WTC11 (cell line): ENCODE measurements around the gene FGF22. TPM values are rescaled to one million over a fixed set of nuclear protein-coding genes. Genes with fewer than 3 reads are reported as not detected.

Experiments
- ATAC-seq: fragments of 200-7000 bp; cut with Tn5 transposase; 2 replicates; pipeline ENCODE4 v1.10.0; 2021; ENCODE audit warnings: mild to moderate bottlenecking, moderate library complexity
- CTCF ChIA-PET: fragments of 300-600 bp; sonication (Branson Sonifier 250); formaldehyde crosslinking; loops from one replicate; lab custom pipeline; 2021; ENCODE audit warnings: antibody characterized with exemption; lab: Charles Lee
- POLR2A ChIA-PET: fragments of 350-600 bp; sonication (Branson Sonifier 250); formaldehyde crosslinking; loops from one replicate; lab custom pipeline; 2021; ENCODE audit warnings: antibody characterized with exemption; lab: Charles Lee
- DNase-seq: peaks from one replicate; pipeline ENCODE4 v3.0.0; 2021; ENCODE audit warnings: low spot score
- H3K27ac Mint-ChIP-seq: 2 replicates; pipeline ENCODE4 v1.8.0; 2021; ENCODE audit warnings: mixed read lengths
- H3K27me3 Mint-ChIP-seq: 2 replicates; pipeline ENCODE4 v1.8.0; 2021; ENCODE audit warnings: low read depth, mild to moderate bottlenecking, moderate library complexity, mixed read lengths
- H3K36me3 Mint-ChIP-seq: 2 replicates; pipeline ENCODE4 v1.8.0; 2021; ENCODE audit warnings: mixed read lengths
- H3K4me1 Mint-ChIP-seq: 2 replicates; pipeline ENCODE4 v1.8.0; 2022; ENCODE audit warnings: mixed read lengths
- H3K4me3 Mint-ChIP-seq: 2 replicates; pipeline ENCODE4 v1.8.0; 2021; ENCODE audit warnings: mild to moderate bottlenecking, moderate library complexity, mixed read lengths
- H3K9me3 Mint-ChIP-seq: 2 replicates; pipeline ENCODE4 v1.8.0; 2021; ENCODE audit warnings: mixed read lengths
- ATF1 ChIP-seq: sonication (generic); formaldehyde crosslinking; IDR thresholded peaks from 2 replicates; pipeline ENCODE4 v1.8.1; 2023; ENCODE audit warnings: mild to moderate bottlenecking, moderate library complexity, missing genetic modification reagents
- ATF6 ChIP-seq: sonication (generic); formaldehyde crosslinking; IDR thresholded peaks from 2 replicates; pipeline ENCODE4 v1.8.1; 2023; ENCODE audit warnings: mild to moderate bottlenecking, missing genetic modification reagents
- CDX4 ChIP-seq: fragments of 250-450 bp; sonication (Bioruptor Pico); IDR thresholded peaks from 2 replicates; pipeline ENCODE4 v1.9.0; 2021; ENCODE audit warnings: moderate library complexity, mild to moderate bottlenecking, inconsistent platforms, borderline replicate concordance
- CREM ChIP-seq: sonication (generic); formaldehyde crosslinking; IDR thresholded peaks from 2 replicates; pipeline ENCODE4 v1.8.1; 2022; ENCODE audit warnings: mild to moderate bottlenecking, missing genetic modification reagents, moderate library complexity
- FOXP1 ChIP-seq: sonication (generic); formaldehyde crosslinking; IDR thresholded peaks from 2 replicates; pipeline ENCODE4 v1.8.0; 2022; ENCODE audit warnings: missing genetic modification reagents, mild to moderate bottlenecking, moderate library complexity, borderline replicate concordance
- GTF2I ChIP-seq: fragments of 250-450 bp; sonication (Bioruptor Pico); conservative IDR thresholded peaks from 2 replicates; pipeline ENCODE4 v1.4.0; 2021; ENCODE audit warnings: mild to moderate bottlenecking
- HMGA2 ChIP-seq: fragments of 250-450 bp; sonication (Bioruptor Pico); IDR thresholded peaks from 2 replicates; pipeline ENCODE4 v1.4.0; 2021; ENCODE audit warnings: mild to moderate bottlenecking, moderate library complexity
- IRF1 ChIP-seq: sonication (generic); formaldehyde crosslinking; IDR thresholded peaks from 2 replicates; pipeline ENCODE4 v1.8.0; 2023; ENCODE audit warnings: missing genetic modification reagents
- JAZF1 ChIP-seq: fragments of 250-450 bp; sonication (Bioruptor Pico); IDR thresholded peaks from 2 replicates; pipeline ENCODE4 v1.9.0; 2021; ENCODE audit warnings: moderate library complexity, mild to moderate bottlenecking, inconsistent platforms
- KAT7 ChIP-seq: sonication (generic); formaldehyde crosslinking; IDR thresholded peaks from 2 replicates; pipeline ENCODE4 v1.8.1; 2023; ENCODE audit warnings: missing genetic modification reagents, mild to moderate bottlenecking, borderline replicate concordance
- SMAD3 ChIP-seq: sonication (generic); formaldehyde crosslinking; IDR thresholded peaks from 2 replicates; pipeline ENCODE4 v1.8.0; 2022; ENCODE audit warnings: missing genetic modification reagents, mild to moderate bottlenecking, borderline replicate concordance
- SMAD4 ChIP-seq: sonication (generic); formaldehyde crosslinking; IDR thresholded peaks from 2 replicates; pipeline ENCODE4 v1.8.0; 2022; ENCODE audit warnings: mild to moderate bottlenecking, missing genetic modification reagents
- ZNF121 ChIP-seq: sonication (generic); formaldehyde crosslinking; IDR thresholded peaks from 2 replicates; pipeline ENCODE4 v1.8.0; 2023; ENCODE audit warnings: missing genetic modification reagents
- ZNF263 ChIP-seq: sonication (generic); formaldehyde crosslinking; IDR thresholded peaks from 2 replicates; pipeline ENCODE4 v1.8.1; 2022; ENCODE audit warnings: low read depth, mild to moderate bottlenecking, moderate library complexity, missing genetic modification reagents
- ZNF416 ChIP-seq: fragments of 250-450 bp; sonication (Bioruptor Pico); IDR thresholded peaks from 2 replicates; pipeline ENCODE4 v1.9.0; 2021; ENCODE audit warnings: mild to moderate bottlenecking, inconsistent platforms
- ZNF671 ChIP-seq: fragments of 250-450 bp; sonication (Bioruptor Pico); IDR thresholded peaks from 2 replicates; pipeline ENCODE4 v1.8.0; 2021; ENCODE audit warnings: mild to moderate bottlenecking
- total RNA-seq: library from RNA; stranded (reverse); gene quantifications from 3 replicates; pipeline ENCODE4 v1.2.3, GENCODE V29; 2021
- TF ChIP-seq, protein P1 (sequence below): sonication (generic); formaldehyde crosslinking; conservative IDR thresholded peaks from 2 replicates; pipeline ENCODE4 v1.8.1; 2023; ENCODE audit warnings: mild to moderate bottlenecking, low read depth, missing genetic modification reagents, moderate library complexity

Gene FGF22
- total RNA-seq, 1 experiment from 2014 or later: 1.6 TPM

DNA sequence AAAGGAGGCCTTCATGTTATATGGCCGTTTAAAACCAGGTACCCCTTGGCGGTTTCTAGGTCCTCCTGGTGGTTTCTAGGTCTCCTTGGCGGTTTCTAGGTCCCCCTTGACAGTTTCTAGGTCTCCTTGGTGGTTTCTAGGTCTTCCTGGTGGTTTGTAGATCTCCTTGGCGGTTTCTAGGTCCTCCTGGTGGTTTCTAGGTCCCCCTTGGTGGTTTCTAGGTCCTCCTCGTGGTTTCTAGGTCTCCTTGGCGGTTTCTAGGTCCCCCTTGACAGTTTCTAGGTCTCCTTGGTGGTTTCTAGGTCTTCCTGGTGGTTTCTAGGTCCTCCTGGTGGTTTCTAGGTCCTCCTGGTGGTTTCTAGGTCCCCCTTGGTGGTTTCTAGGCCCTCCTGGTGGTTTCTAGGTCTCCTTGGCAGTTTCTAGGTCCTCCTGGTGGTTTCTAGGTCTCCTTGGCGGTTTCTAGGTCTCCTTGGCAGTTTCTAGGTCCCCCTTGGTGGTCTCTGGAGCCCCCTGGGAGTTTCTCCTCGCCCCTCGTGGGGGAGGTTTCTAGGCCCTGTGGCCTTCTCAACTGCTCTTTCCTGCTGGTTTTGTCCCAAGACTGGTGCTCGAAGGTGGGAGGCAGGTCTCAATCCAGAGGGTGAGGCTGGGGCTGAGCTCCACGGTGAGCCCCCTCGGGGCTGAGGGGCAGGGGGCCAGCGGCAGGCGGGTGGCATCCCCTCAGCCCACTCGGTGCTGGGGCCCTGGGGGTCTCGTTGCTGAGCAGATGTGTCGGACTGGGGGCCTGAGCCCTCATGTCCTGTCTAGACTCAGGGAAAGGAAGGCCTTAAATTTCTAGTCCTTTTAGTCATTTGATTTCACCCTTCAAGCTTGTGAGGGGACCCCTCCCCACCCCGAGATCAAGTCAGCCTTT lies 42.0 kb upstream of the FGF22 start:
- H3K9me3 Mint-ChIP-seq: peaks cover 15% of the 10 kb centered on the region
- peaks cover 20% of the 10 kb centered on the region for H3K27me3 Mint-ChIP-seq
- H3K4me3 Mint-ChIP-seq: no peak overlapping the region
- TF ChIP-seq ATF6 (CRISPR knock-in tag) (no peak), ZNF263 (CRISPR knock-in tag) (no peak), HMGA2 (CRISPR knock-in tag) (no peak), SMAD4 (CRISPR knock-in tag) (no peak)
- no peak for DNase-seq
- H3K27ac Mint-ChIP-seq: no peak overlapping the region
- ChIA-PET POLR2A (no interaction called here), CTCF (no interaction called here)
- ATAC-seq: no peak
- peaks cover 9% of the 10 kb centered on the region; the same call in 1 of the 2 replicates for H3K36me3 Mint-ChIP-seq
- no peaks in the 10 kb centered on the region for H3K4me1 Mint-ChIP-seq

DNA sequence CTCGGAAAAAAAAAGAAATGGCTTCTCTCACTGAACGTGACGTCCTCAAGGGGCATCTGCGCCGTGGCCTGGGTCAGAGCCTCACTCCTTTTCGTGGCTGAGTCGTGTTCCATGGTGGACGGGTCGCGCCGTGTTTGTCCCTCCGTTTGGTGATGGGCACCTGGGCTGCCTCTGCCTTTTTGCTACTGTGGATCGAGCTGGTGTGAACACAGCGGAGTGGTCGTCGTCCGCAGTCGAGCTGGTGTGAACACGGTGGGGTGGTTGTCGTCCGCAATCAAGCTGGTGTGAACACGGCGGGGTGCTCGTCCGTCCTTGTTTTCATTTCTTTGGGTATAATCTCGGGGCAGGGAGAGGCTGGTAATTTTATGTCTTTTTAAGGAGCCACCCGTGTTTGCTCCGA lies 38.4 kb upstream of the FGF22 start:
- H3K9me3 Mint-ChIP-seq: peaks cover 19% of the 10 kb centered on the region
- H3K36me3 Mint-ChIP-seq: peaks cover 9% of the 10 kb centered on the region; the same call in 1 of the 2 replicates
- no peak overlapping the region for H3K4me3 Mint-ChIP-seq
- peaks cover 9% of the 10 kb centered on the region for H3K27me3 Mint-ChIP-seq
- no peak overlapping the region for H3K27ac Mint-ChIP-seq
- ChIA-PET POLR2A (no interaction called here), CTCF (no interaction called here)
- no peak for DNase-seq
- H3K4me1 Mint-ChIP-seq: no peaks in the 10 kb centered on the region
- no peak for ATAC-seq
- TF ChIP-seq FOXP1 (CRISPR knock-in tag) (no peak), CREM (no peak), GTF2I (CRISPR knock-in tag) (no peak), ZNF671 (CRISPR knock-in tag) (no peak), ZNF416 (CRISPR knock-in tag) (no peak), ATF1 (no peak), SMAD3 (CRISPR knock-in tag) (no peak), JAZF1 (CRISPR knock-in tag) (no peak), CDX4 (CRISPR knock-in tag) (no peak), KAT7 (no peak), ZNF121 (CRISPR knock-in tag) (no peak), IRF1 (no peak)

DNA sequence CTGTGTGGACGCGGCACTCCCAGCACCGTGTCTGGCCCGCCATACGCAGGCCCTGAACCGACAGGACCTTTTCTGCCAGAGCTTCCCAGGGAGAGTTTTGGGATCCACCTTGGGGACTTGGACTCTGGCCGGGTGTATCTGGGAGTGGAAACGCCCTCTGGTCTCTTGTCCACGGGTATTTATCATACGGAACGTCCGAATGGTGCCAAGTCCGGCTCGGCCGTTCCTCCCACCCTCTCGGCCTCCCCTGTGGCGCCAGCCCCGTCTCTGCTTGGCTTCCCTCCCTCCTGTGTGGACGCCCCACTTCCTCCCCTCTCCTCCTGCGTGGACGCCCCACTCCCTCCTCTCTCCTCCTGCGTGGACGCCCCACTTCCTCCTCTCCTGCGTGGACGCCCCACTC lies 37.9 kb upstream of the FGF22 start:
- ChIA-PET POLR2A (no interaction called here), CTCF (no interaction called here)
- TF ChIP-seq, protein P1, sequence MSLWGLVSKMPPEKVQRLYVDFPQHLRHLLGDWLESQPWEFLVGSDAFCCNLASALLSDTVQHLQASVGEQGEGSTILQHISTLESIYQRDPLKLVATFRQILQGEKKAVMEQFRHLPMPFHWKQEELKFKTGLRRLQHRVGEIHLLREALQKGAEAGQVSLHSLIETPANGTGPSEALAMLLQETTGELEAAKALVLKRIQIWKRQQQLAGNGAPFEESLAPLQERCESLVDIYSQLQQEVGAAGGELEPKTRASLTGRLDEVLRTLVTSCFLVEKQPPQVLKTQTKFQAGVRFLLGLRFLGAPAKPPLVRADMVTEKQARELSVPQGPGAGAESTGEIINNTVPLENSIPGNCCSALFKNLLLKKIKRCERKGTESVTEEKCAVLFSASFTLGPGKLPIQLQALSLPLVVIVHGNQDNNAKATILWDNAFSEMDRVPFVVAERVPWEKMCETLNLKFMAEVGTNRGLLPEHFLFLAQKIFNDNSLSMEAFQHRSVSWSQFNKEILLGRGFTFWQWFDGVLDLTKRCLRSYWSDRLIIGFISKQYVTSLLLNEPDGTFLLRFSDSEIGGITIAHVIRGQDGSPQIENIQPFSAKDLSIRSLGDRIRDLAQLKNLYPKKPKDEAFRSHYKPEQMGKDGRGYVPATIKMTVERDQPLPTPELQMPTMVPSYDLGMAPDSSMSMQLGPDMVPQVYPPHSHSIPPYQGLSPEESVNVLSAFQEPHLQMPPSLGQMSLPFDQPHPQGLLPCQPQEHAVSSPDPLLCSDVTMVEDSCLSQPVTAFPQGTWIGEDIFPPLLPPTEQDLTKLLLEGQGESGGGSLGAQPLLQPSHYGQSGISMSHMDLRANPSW (CRISPR knock-in tag): no peak
- H3K36me3 Mint-ChIP-seq: peaks cover 9% of the 10 kb centered on the region; the same call in 1 of the 2 replicates
- peaks cover 19% of the 10 kb centered on the region for H3K9me3 Mint-ChIP-seq
- peaks cover 9% of the 10 kb centered on the region for H3K27me3 Mint-ChIP-seq
- DNase-seq: no peak
- no peak overlapping the region for H3K27ac Mint-ChIP-seq
- no peaks in the 10 kb centered on the region for H3K4me1 Mint-ChIP-seq
- H3K4me3 Mint-ChIP-seq: no peak overlapping the region
- no peak for ATAC-seq
